Activated CD4-positive, alpha-beta T cell treated with anti-CD3 and anti-CD28 coated beads, Interleukin-2, amount 50 U/mL, for 16 hours (primary cell): ENCODE measurements around the gene ACTG2.

Experiments
- DNase-seq: peaks from one replicate; pipeline ENCODE4 v3.0.0-alpha.2; 2020

ACTG2 gene

DNA sequence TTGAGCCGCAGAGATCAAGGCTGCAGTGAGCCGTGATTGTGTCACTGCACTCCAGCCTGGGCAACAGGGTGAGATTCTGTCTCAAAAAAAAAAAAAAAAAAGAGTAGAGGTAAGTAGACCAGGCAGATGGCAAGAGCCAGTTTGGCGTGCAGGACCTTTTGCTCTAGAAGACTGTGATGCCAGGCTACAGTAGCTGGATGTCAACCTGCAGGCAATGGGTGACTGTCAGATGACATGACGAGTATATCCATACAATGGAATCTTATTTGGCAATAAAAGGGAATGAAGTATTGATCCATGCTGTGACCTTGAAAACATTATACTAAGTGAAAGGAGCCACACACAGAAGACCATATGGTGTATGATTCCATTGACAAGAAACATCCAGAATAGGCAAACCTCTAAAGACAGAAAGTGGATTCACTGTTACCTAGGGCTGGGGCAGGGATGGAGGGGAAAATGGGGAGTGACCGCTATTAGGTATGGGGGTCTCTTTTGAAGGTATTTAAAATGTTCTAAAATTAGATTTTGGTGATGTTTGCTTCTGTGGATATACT lies 22.7 kb downstream of the ACTG2 start:
- DNase-seq: no peak

DNA sequence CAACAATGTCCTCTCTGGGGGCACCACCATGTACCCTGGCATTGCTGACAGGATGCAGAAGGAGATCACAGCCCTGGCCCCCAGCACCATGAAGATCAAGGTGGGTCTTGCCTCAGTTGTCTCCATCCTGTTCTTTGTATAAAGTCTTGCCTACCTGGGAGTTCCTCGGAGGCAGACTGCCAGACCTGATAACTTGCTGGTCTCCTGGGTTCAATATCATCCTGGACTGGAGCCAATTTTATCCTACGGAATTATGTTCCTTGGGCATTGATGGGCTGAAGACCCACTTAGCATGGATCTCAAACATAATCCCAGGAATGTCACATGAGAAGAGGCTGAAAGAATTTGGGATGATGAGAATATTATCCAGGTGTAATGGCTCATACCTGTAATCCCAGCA lies 23.9 kb downstream of the ACTG2 start:
- DNase-seq: no peak

DNA sequence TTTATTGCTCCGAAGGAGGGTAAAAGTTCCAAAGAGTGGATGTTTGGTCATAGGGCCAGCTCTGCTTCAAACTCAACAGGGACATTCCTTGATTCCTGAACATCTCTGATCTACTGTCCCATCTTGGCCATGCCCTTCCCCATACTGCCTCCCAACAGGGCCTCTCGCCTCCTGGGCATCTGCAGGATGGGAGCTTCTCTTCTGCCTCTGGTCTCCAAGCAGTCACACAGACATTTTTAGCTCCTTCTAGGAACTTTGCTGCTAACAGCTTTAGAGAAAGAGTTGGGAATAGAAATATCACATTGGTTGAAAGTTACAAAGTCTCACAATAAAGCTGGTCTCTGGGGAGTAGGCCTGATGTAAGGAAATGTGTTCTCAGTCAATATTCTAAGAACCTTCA lies 24.5 kb downstream of the ACTG2 start:
- no peak for DNase-seq

DNA sequence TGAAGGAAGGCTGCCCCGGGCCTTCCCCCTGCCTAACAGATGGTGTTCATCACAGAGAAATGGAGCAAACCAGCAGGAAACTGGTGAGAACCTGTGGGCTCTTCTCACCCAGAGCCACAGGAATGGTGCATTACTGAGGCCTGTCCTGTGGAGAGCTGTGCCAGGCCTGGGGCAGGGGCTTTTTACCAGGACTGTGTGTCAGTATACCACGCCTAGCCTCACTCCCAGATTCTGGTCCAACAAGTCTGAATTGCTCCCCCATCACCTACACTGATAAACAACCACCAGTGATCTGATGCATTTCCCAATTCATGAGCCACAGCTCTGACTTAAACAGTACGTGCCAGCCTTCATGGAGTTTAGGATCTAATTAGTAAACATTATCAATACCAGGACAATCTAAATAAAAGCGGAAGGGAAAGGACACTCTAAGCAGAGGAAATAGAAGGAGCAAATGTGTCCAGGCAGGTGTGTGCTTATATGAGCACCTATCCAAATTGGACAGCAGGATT lies 24.9 kb downstream of the ACTG2 start:
- no peak for DNase-seq

DNA sequence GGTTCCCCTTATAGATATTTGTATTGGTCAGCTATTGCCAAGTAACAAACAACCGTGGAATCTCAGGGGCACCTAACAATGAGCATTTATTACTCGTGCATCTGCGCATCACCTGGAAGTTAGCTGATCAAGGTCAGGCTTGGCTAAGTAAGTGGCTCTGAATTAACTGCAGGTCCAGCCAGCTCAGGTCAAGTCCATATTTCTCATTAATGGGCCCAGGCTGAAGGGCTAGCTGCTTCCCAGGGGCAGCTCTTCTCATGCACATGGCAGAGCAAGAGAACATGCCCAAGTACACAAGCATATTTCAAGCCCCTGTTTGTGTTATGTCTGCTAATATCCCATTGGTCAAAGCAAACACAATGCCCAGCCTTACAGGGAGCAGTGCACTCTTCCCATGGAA lies 26.0 kb downstream of the ACTG2 start:
- no peak for DNase-seq

DNA sequence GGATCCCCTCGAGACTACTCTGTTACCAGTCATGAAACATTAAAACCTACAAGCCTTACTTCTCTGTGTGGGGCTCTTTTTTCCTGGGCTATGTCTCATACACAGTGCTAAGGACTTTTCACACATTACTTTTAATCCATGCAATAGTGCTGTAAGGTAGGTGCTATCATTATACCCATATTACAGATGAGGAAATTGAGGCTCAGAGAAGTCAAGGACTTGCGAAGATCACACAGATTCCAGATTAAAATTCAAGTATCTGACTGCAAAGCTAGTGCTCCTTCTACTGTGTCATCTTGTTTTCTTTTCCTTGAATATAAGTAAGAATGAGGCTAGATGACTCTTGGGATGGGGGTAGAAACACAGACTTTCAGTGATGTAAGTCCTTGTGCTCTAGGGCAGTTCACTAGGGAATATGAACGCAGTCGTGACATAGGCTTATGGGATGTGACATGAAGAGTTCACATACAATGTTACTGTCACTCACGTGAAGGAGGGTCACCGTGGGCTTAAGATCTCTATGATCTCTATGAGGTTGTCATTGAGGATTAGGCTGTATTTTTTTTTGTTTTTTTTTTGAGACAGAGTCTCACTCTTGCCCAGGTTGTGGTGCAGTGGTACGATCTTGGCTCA lies 26.9 kb downstream of the ACTG2 start:
- DNase-seq: no peak

DNA sequence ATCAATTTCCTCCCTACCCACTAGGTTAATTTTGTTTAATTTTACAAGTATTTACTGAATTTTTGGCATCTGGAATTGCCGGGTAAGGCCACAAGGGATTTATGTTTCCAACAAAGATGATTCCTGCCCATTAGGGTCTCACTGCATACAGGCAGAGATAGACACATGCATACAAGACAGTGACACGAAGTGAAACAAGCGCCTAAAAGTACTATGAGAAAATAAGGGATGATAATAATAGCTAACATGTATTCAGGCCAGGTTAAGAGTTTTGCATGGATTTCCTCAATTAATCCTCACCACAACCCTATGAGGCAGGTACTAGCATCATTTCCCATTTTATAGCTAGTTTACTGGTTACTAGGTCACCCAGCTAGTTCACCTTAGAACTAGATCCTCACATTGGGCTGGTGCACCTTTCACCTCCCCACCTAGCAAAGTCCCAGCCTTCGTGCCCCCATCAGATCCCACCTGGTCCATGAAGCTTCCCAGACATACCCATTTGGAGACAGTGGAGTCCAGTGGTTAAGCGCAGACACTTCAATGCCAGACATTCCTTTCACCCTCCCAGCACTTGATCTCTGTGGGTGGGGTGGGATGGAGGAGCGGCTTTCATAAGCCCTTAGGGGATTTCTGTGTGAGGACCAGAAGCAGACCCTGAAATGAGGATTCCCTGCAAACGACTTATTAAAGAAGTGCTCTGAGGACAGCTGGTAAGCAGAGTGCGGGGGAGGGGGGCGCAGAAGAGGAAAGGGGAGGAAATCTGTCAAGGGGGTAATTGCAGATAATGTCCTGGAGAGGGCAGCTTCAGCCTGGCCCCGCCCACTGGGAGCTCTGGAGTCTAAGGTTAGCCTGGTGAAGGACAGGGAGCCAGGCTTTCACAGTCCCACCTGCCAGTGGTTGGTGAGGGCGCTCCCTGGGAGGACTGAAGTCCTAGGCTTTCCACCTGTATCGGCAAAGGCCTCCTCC lies 28.1 kb downstream of the ACTG2 start:
- DNase-seq: no peak

DNA sequence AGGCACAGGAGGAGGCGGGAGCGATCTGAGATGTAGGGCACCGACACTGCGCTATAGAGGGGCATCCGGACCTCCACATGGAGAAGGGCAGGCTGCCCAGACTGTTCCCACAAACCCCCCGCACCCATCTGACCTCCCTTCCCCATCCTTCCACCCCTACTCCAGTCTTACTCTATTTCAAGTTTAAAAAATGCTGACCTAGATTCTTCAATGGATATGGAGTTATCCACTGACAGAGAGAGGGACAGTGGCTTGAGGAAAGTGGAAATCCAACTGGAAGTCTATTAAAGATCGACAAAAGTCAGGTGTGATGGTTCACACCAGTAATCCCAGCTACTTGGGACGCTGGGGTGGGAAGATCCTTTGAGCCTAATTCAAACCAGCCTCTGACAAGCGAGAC lies 28.8 kb downstream of the ACTG2 start:
- DNase-seq: no peak

DNA sequence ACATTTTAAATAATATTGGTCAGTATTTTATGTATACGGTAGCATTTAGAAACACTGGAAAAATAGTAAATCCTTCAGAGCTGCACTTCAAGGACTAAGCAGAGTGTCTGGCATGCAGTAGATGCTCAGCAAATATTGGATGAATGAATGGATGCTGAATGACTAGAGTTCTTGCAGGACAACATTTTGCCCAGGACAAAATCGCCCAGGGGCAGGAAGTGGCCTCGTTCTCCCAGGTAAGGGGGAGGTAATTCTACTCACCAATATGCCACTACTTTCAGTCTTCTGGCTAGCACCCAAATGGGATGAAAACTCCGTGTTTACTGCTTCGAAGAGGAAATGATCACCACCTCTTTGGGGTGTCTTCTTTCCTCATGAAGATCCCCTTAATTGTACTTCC lies 29.9 kb downstream of the ACTG2 start:
- DNase-seq: no peak

DNA sequence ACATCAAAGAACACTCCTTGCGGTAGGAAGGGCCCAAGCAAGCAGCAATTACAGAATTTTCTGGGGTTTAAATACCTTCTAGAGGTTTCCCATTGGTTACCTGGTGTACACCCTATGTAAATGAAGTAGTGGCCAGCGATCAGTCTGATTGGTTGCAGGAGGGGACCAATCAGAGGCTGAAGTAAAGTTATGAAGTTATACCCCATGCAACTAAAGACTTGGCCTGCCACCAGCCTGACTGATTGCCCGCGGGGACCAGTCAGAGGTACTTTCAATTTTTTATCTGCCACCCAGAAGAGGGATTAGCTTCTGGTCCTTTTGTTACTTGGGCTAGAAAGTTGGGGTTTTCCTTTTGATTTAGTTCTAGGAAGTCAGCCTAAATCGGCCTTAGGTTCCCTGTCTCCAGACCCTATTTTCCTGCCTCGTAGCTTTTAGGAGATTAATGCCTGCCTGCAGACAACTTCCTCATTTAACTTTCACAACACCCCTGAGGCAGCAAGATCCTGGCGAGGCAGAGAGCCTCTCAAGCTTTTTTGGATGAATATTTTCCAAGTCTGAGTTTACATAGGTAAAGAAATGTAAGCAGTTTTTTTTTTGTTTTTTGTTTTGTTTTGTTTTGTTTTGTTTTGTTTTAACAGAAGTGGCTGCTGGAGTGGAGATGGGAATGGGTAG lies 32.4 kb downstream of the ACTG2 start:
- no peak for DNase-seq

DNA sequence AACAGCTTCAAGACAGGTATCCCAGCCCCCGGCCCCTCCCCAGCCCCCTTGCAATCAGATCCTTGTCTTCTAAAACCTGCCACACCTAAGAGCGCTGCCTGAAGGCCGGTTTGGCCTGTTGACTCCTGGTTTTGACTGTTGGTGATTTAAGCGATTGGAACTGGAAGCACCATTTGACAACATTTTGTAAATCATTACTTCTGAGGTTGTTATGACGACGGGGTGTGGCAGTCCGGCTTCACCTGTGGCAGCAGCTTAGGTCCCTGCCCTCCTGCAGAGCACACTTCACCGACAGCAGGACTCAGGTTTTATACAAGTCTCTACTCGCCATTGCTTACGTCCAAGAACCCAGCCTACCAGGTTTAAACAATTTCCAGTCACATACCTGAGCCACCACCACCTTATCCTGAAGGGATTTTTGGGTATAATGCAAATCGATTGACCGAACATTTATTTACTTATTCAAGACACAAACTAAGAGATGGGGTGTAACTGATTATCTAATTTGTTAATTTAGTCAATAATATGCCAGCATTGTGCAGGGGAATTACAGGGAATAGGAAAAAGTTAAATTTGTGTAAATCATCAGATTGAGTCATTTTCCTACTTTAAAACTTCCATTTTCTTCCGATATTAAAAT lies 33.2 kb downstream of the ACTG2 start:
- DNase-seq: no peak

DNA sequence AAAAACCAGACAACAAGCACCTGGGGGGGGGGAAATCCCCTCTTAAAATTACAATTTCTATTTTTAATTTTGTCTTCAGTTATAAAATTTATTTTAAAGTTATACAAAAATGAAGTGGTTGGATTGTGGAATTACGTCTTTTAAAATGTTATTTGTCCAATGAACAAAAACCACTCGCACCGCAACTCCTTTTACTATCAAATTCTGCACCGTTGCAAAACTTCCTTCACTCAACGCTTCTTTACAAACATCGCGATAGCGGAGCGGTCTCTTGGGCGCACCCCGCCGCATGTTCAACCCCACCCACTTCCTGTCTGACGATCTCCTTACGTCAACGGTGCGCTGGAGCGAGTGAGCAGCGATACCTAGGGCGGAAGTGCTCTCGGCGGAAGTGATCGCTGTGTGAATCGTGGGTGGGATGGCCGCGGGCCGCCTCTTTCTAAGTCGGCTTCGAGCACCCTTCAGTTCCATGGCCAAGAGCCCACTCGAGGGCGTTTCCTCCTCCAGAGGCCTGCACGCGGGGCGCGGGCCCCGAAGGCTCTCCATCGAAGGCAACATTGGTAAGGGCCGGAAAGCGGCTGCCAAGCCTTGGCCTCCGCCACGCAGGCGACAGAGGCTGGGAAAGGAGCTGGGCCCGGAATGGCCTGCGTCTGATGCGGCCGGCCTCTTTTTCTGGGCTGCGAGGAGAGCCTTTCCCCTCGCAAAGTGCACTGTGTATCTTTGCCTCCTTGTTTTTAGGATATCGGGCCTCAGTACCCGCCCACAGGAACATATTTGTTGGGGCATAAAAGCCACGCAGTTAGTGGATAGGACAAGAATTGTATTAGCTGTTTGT lies 33.9 kb downstream of the ACTG2 start, which contains the start of gene DGUOK:
Gene DGUOK, plus strand, starts transcription at position 388 of the 835 bp plus-strand sequence. Its CDS starts 31 bp downstream, at position 419.
- peak; percentile 99 for DNase-seq

DNA sequence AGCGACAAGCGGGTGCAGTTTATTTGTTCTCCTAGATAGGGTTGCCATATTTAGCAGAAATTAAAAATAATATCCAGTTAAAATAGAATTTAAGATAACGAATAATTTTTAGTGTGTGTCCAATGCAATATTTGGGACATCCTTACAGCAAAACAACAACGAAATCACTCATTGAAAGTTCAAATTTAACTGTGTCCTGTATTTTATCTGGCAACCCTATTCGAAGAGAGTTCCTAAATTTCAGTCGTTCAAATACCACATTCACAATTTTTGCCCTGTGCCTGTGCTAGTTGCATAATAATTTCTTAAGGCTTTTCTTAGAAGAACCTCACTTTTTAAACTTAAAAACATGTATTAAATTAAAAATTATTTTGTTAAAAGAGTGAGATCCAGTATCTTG lies 34.5 kb downstream of the ACTG2 start:
- no peak for DNase-seq

DNA sequence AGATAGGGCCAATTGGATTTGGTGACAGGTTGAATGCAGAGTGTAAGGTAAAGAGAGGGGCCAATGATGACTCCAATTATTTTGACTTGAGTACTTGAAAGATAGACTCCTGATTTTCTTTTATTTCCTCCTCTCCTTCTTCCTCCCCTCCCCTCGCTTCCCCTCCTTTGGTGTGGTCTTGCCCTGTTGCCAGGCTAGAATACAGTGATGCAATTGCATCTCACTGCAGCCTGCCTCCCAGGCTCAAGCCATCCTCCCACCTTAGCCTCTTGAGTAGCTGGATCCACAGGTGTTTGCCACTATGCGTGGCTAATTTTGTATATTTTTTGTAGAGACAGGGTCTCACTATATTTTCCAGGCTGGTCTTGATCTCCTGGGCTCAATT lies 36.1 kb downstream of the ACTG2 start:
- DNase-seq: no peak

DNA sequence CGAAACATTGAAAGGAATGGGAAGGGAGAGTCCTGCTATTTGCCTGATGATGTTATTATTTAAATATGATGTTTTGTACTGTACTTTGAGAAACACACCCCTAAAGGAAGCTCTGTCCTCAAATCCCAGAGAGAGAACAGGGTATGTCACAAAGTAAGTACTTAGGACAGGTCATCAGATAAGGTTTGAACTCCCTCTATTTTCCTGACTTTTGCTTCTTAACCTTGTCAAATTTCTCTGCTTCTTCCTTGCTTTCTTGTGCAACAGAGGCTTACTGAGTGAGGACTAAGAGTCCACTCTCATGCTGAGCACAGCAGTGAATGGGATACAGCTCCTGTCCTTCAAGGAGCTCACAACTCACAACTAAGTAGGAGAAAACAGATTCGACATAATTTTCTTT lies 37.6 kb downstream of the ACTG2 start:
- DNase-seq: no peak

DNA sequence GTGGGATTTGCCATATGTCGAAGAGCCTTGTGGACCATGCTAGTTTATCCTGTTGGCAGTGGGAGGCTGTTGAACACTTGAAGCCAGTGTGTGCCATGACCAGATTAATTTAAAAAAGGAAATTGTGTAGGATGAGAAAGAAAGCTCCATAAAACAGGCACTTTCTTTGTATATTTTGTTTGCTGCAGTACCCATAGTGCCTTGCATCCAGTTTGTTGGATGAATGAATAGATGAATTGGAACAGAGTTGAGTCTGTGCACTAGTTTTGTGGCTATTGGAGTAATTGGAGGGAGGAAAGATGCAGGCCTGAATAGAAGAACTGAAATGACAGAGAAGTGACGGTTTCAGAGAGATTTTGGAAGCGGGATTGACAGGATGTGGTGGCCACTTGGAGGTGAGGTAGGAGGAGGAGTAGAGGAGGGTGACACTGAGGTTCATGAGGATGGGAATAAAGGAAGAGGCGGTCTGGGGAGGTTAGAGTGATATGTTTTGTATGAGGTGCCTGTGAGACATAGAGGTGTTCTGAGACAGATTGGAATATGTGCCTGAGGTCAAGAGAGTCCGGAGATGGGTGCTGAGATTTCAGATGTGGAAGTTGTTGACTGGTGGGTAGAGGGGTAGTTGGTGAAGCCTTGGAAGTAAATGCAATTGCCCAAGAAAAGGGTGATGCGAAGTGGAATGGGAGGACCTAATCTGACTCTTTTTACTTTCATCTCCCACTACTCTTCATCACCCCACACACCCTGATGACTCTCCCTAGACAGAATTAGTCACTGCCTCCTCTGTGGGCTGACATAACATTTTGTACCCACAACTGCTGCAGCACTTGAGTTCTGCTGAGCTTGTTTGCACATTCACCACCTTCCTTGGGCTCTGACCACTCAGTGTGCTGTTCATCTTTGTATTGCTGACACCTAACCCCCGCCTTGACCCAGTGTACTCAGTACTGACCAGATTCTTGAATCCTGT lies 39.0 kb downstream of the ACTG2 start:
- peak; percentile 80 for DNase-seq

DNA sequence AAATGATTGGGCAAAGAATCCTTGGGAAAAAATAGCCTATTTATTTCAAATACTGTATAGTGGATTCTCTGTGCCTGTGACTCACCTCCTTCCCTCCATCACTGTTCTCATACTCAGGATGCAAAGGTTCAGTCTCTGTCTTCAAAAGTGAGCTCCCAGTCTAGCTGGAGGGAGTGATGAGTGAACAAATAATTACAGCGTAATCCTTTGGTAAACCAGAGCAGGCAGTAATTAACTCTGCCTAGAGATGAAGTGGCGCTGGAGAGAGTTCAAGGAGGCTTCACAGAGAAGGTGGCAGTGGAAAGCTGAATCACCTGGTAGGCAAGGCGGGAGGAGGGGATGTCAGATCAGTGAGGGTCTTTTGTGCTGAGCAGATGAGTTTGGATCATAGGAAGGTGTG lies 40.4 kb downstream of the ACTG2 start:
- no peak for DNase-seq

DNA sequence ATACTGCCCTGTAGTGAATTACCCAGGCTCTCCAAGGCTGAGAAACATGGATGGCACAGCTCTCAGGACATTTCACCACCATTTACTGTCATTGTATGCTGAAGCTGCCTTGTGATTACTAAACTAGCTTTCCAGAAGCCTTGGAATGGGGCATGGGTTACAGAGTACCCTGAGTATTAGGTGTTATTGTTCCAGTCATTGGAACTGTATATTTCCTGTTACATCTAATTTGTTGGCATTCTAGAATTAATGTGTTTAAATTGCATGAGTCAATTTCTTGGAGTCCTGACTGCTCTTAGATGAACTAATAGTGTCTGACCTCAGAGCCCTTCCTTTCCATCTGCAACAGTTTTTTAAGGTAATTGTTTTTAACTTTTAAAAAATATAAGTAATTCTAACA lies 42.8 kb downstream of the ACTG2 start:
- DNase-seq: no peak

DNA sequence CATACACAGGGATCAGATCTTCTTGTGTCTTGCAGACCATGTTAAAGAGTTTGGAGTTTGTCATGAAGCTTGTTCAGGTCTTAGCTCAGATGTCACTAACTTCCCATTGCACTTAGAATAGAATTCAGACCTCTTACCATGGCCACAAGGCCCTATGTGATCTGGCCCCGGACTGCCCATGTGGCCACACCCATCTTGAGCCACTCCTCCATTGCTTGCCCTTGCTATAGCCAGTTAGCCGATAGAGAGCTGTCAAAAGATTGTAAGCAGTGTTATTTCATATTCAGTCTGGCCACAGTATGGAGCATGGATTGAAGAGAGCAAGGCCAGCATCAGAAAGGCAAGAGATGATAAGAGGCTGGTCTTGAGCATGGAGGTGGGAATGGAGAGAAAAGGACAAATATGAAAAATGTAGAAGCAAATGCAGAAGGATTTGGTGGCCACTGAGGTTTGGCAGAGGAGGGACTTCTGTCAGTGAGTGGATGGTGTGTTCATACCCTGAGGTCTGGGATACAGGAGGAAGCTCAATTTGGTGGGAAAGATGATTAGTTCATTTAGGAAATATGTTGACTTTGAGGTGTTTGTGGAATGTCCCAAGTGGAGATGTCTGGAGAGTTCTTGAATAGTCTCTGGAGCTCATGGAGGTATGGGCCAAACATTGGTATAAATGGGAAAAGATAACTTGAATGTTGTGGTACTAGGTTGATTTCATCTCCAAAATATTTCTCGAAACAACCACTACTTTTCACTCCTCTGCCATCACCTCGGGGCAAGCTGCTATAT lies 44.5 kb downstream of the ACTG2 start:
- DNase-seq: no peak

DNA sequence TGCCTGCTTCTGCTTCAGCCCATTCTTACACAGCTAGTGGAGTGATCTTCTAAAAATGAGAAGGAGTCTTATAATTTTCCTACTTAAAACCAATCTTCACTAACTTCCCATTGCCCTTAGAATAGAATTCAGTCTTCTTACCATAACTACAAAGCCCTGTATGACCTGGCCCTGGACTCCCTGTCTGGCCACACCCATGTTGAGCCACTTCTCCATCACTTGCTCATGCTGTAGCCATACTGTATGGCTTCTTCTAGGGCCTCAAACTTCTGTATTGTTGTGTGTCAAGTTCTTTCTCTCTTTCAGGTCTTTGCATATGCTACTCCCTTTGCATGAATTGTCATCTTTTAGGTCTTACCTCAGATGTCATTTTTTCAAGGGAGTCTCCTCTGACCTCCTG lies 45.1 kb downstream of the ACTG2 start:
- DNase-seq: no peak
